ENCODE results near the gene CASKIN2.

CASKIN2 gene

DNA sequence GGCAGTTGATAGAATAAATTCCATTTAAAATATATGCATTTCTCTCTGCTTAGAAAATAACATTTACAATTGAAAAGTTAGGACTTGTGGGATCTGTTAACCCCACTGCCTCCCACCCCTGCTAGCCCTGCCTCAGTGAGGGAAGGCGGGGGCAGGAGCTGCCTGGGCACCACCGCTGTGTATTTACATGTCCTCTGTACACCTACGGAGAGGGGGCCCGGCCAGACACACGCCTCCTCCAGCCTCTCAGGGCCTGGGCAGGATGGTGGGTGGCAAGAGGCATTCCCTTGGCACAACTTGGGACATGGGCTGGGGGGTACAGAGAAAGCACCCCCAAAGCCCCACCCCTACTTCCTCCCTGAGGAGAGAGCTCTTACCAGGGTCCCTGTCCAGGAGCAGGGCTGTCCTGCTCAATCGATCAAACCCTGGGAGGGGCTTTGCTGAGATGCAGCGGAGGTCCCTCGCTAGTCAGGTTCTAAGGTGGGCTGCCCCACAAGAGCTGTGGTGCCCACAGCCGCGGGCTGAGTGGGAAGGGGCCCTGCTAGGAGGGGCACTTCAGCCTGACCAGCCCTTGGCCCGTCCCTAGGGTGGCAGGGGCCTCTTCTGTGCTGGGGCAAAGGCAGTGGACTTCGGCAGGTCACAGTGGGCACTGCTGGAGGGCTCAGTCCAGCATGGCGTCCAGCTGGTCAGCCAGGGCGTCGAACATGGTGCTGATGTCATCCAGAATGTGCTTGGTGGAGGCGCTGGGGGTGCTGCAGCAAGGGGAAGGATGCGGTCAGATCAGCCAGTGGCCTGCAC, 14.7 kb downstream of the CASKIN2 start:
- H3K4me3 ChIP-seq (ENCODE audit: low read depth, low read length): no peak overlapping the region
- TF ChIP-seq, protein P1, sequence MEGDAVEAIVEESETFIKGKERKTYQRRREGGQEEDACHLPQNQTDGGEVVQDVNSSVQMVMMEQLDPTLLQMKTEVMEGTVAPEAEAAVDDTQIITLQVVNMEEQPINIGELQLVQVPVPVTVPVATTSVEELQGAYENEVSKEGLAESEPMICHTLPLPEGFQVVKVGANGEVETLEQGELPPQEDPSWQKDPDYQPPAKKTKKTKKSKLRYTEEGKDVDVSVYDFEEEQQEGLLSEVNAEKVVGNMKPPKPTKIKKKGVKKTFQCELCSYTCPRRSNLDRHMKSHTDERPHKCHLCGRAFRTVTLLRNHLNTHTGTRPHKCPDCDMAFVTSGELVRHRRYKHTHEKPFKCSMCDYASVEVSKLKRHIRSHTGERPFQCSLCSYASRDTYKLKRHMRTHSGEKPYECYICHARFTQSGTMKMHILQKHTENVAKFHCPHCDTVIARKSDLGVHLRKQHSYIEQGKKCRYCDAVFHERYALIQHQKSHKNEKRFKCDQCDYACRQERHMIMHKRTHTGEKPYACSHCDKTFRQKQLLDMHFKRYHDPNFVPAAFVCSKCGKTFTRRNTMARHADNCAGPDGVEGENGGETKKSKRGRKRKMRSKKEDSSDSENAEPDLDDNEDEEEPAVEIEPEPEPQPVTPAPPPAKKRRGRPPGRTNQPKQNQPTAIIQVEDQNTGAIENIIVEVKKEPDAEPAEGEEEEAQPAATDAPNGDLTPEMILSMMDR (IDR thresholded peaks at IDR 0.05; ENCODE audit: control insufficient read depth, extremely low read depth, insufficient read depth): no peak
- DNase-seq (ENCODE audit: low read depth): no peak

DNA sequence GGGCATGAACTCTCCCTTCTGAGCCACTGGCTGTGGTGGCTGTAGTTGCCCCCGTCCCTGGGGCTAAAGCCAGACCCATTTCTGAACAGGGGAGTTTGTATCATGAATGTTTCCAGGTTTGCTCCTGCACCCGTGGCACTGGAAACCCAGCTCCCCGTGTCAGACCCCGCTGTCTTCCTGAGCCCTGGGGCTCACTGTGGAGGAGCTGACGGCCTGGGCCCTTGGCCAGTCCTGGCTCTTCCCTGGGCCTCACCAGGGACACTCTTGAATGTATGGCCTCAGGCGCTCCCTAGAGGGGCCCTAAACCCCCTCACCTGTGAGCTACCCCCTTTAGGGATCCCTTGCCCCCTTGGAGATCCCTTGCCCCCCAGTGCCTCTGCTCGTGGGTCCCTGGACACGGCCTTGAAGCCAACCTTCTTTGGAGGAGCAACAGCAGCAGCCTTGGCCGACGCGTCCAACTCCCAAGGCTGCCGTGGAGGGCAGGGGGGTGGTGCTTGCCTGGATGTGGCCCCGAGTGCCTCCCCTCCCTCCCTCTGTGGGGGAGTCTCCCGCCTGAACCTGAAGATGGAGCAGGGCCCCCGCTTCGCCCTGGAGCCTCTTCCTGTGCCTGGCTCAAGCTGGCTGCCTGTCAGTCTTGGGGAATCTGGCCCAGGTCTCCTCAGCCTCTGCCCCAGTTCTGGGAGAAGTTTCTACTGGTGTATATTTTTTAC, 15.9 kb downstream of the CASKIN2 start:
- TF ChIP-seq, protein P1 (IDR thresholded peaks at IDR 0.05; ENCODE audit: control insufficient read depth, extremely low read depth, insufficient read depth): no peak
- no peak overlapping the region for H3K4me3 ChIP-seq (ENCODE audit: low read depth, low read length)
- no peak for DNase-seq (ENCODE audit: low read depth)

DNA sequence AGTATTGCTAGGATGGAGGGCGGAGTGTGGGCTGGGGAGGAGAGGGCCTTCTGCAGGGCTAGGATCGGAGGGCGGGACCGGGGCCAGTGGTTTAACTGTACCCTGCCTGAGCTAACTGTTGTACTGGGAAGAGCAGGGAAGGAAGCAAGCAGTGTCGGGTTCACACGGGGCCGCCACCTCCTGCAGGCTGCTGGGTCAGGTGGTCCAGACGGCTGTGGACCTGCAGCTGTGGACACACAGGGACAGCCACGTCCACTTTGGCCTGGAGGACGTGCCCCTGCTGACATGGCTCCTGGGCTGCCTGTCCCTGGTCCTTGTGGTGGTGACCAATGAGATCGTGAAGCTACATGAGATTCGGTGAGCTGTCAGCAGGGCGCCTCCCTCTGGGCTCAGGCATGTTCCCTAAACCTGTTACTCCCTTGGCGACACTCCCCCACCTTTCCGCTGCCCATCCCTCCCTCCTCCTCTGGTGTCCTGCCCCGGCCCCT, 16.6 kb downstream of the CASKIN2 start:
- no peak overlapping the region for H3K4me3 ChIP-seq (ENCODE audit: low read depth, low read length)
- TF ChIP-seq, protein P1 (IDR thresholded peaks at IDR 0.05; ENCODE audit: control insufficient read depth, extremely low read depth, insufficient read depth): peak; percentile 11; the same call in 1 of the 2 replicates
- DNase-seq (ENCODE audit: low read depth): no peak

DNA sequence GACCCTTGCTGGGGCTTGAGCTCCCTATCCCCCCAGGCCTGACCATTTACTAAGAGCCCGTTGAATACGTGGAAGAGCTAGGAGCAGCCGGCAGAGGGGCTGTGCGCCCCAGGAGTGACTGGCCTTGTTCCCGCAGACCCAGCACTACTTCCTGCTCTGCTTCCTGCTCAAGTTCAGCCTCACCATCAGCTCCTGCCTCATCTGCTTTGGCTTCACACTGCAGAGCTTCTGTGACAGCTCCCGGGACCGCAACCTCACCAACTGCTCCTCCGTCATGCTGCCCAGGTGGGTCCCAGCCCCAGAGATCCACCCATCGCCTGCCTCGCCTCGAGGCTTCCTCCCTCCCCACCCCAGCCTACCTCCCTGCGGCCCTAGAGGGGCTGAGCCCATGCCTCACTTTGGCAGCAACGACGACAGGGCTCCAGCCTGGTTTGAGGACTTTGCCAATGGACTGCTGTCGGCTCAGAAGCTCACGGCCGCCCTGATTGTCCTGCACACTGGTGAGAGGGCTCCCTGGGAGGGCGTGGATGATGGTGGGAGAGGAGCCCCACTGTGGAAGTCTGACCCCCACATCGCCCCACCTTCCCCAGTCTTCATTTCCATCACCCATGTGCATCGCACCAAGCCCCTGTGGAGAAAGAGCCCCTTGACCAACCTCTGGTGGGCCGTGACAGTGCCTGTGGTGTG, 17.2 kb downstream of the CASKIN2 start:
- TF ChIP-seq, protein P1 (IDR thresholded peaks at IDR 0.05; ENCODE audit: control insufficient read depth, extremely low read depth, insufficient read depth): no peak
- no peak overlapping the region for H3K4me3 ChIP-seq (ENCODE audit: low read depth, low read length)
- no peak for DNase-seq (ENCODE audit: low read depth)

DNA sequence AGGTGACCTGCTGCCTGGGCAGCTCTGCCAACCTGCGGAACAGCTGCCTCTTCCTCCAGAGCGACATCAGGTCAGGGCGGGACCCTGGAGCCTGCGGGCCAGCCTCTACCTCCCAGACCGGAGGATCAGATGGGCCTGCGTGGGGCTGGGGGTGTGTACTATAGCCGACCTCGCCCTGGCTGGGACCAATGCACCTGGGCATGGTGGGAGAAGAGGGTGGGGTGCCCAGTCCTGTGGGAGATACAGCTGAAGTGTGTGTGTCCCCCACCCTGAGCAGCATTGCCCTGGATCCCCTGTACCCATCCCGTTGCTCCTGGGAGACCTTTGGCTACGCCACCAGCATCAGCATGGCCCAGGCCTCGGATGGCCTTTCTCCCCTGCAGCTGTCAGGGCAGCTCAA, 19.3 kb downstream of the CASKIN2 start:
- H3K4me3 ChIP-seq (ENCODE audit: low read depth, low read length): no peak overlapping the region
- TF ChIP-seq, protein P1 (IDR thresholded peaks at IDR 0.05; ENCODE audit: control insufficient read depth, extremely low read depth, insufficient read depth): no peak
- DNase-seq (ENCODE audit: low read depth): no peak

DNA sequence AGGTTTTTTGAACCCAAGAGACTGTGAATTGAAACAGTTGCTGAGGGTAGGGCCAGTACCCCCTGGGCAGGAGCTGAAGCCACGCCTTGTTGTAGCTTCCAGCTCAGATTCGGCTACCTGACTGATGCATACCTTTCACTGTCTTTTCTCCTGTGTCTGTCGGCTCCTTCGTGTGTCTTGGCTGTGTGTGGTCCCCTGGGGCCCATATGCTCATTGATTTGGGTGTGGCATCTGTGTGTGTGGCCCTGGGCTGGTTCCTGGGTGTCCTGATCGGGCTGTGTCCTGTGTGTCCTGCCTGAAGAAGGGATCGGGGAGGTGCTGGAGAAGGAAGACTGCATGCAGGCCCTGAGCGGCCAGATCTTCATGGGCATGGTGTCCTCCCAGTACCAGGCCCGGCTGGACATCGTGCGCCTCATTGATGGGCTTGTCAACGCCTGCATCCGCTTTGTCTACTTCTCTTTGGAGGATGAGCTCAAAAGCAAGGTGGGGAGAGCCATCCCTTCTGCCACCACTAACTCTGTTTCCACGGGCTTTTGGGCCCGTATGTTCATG, 20.9 kb downstream of the CASKIN2 start:
- TF ChIP-seq, protein P1 (IDR thresholded peaks at IDR 0.05; ENCODE audit: control insufficient read depth, extremely low read depth, insufficient read depth): no peak
- no peak overlapping the region for H3K4me3 ChIP-seq (ENCODE audit: low read depth, low read length)

More for the DNA sequence above, 20.9 kb downstream of the CASKIN2 start:
- DNase-seq (ENCODE audit: low read depth): no peak

Data from LNCaP clone FGC (cell line).